ENCODE data around the gene KDM1B.
"Not testable (repeated sequence)": the region's sequence is repeated elsewhere in the genome, so short reads cannot be mapped to it uniquely, and the experiment has no call there.

Gene KDM1B

GRCh38 chr6:18206591-18206990 is 51.4 kb downstream of the KDM1B start:
- H3K4me3 ChIP-seq (ENCODE audit: control insufficient read depth, low read depth, low read length) = no peak overlapping the region
- TF ChIP-seq CTCF (conservative IDR thresholded peaks at IDR 0.05; ENCODE audit: control insufficient read depth, insufficient read depth, low read depth, low read length) = no peak
- DNase-seq (ENCODE audit: low read depth) = no peak

- DNase-seq (ENCODE audit: low read depth) = no peak
- no peak for TF ChIP-seq CTCF (conservative IDR thresholded peaks at IDR 0.05; ENCODE audit: control insufficient read depth, insufficient read depth, low read depth, low read length)
- no peak overlapping the region for H3K4me3 ChIP-seq (ENCODE audit: control insufficient read depth, low read depth, low read length)
Observed at GRCh38 chr6:18207438-18207837, 52.2 kb downstream of the KDM1B start.

GRCh38 chr6:18207949-18208348 is 52.7 kb downstream of the KDM1B start:
- no peak for DNase-seq (ENCODE audit: low read depth)
- no peak for TF ChIP-seq CTCF (conservative IDR thresholded peaks at IDR 0.05; ENCODE audit: control insufficient read depth, insufficient read depth, low read depth, low read length)
- no peak overlapping the region for H3K4me3 ChIP-seq (ENCODE audit: control insufficient read depth, low read depth, low read length)

- not testable (repeated sequence) for H3K4me3 ChIP-seq (ENCODE audit: control insufficient read depth, low read depth, low read length)
Observed at GRCh38 chr6:18208778-18209177, 53.6 kb downstream of the KDM1B start.

GRCh38 chr6:18209539-18210197 is 54.4 kb downstream of the KDM1B start:
- no peak for TF ChIP-seq CTCF (conservative IDR thresholded peaks at IDR 0.05; ENCODE audit: control insufficient read depth, insufficient read depth, low read depth, low read length)
- H3K4me3 ChIP-seq (ENCODE audit: control insufficient read depth, low read depth, low read length) = no peak overlapping the region
- DNase-seq (ENCODE audit: low read depth) = no peak

More at GRCh38 chr6:18208778-18209177, 53.6 kb downstream of the KDM1B start:
- not testable (repeated sequence) for DNase-seq (ENCODE audit: low read depth)

- no peak overlapping the region for H3K4me3 ChIP-seq (ENCODE audit: control insufficient read depth, low read depth, low read length)
- no peak for DNase-seq (ENCODE audit: low read depth)
- no peak for TF ChIP-seq CTCF (conservative IDR thresholded peaks at IDR 0.05; ENCODE audit: control insufficient read depth, insufficient read depth, low read depth, low read length)
Observed at GRCh38 chr6:18210707-18211106, 55.5 kb downstream of the KDM1B start.

GRCh38 chr6:18211338-18211737 is 56.1 kb downstream of the KDM1B start:
- no peak for TF ChIP-seq CTCF (conservative IDR thresholded peaks at IDR 0.05; ENCODE audit: control insufficient read depth, insufficient read depth, low read depth, low read length)
- H3K4me3 ChIP-seq (ENCODE audit: control insufficient read depth, low read depth, low read length) = no peak overlapping the region
- no peak for DNase-seq (ENCODE audit: low read depth)

Data from fibroblast of mammary gland (primary cell).